NB4 (cell line): Measurements from ENCODE around the gene SH3PXD2A.

Experiments
- POLR2A ChIP-seq: IDR thresholded peaks from 2 replicates; pipeline ENCODE4 v1.6.1; 2011; ENCODE audit warnings: mild to moderate bottlenecking; ENCODE audit not compliant: insufficient read length; ENCODE audit errors: extremely low read depth
- TF ChIP-seq, protein P1 (sequence below): IDR thresholded peaks from one replicate; pipeline ENCODE4 v1.5.1; 2012; ENCODE audit warnings: low read depth, low read length
- TF ChIP-seq, protein P2 (sequence below): IDR thresholded peaks from 2 replicates; pipeline ENCODE4 v1.6.1; 2011; ENCODE audit warnings: low read depth, low read length

DNA sequence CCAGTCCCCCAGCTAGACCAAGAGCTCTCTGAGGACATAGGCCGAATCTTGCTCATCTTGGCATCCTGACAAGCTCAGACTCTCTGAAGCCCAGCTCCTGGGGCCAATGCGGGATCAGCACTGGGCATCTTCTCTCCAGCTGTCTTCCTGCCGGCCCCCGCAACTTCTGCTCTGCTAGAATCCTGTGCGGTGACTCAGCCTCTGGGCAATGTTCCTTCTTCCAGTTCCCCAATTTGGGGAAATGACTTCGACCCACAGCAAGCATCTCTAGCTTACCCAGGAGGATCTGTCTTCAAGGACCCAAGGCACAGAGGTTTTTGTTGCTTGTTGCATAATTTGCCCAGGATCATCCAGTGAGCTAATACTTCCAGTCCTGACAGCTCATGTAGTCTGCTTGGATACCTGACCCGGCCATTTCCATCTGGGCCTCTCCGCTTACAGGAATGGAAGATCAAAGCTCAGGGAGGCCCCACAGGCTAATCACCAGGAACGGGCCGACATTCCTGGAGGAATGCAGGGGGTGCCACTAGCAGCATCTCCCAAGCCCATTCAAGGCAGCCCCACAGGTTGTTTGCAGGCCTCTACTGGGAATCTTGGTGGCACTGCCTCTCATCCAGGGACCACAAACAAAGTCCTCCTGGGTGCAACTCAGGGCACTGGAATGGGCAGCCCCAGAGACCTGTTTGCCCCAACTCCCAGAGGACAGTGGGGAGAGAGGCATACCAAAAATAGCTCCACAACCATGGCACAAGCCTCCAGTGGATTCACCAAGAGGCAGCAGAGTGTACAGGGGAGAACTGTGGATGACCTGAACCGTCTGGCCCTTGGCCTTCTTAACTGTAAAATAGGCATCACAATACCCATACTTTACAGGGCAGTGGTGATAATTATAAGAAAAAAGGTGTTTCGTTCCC, 210.0 kb downstream of the SH3PXD2A start:
- TF ChIP-seq, protein P1, sequence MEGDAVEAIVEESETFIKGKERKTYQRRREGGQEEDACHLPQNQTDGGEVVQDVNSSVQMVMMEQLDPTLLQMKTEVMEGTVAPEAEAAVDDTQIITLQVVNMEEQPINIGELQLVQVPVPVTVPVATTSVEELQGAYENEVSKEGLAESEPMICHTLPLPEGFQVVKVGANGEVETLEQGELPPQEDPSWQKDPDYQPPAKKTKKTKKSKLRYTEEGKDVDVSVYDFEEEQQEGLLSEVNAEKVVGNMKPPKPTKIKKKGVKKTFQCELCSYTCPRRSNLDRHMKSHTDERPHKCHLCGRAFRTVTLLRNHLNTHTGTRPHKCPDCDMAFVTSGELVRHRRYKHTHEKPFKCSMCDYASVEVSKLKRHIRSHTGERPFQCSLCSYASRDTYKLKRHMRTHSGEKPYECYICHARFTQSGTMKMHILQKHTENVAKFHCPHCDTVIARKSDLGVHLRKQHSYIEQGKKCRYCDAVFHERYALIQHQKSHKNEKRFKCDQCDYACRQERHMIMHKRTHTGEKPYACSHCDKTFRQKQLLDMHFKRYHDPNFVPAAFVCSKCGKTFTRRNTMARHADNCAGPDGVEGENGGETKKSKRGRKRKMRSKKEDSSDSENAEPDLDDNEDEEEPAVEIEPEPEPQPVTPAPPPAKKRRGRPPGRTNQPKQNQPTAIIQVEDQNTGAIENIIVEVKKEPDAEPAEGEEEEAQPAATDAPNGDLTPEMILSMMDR = no peak
- TF ChIP-seq POLR2A = no peak
- TF ChIP-seq, protein P2, sequence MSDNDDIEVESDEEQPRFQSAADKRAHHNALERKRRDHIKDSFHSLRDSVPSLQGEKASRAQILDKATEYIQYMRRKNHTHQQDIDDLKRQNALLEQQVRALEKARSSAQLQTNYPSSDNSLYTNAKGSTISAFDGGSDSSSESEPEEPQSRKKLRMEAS = no peak
